Neural cell (in vitro differentiated cells): ENCODE results near the gene SDS. TPM values are rescaled to one million over a fixed set of nuclear protein-coding genes. Genes with fewer than 3 reads are reported as not detected.

ENCODE experiments used
- H2AFZ ChIP-seq: fragments of 200-600, 300-800 bp; sonication (generic), shearing (Covaris generic); 2 replicates; pipeline ENCODE4 v1.6.0; 2014; ENCODE audit warnings: low read depth, mild to moderate bottlenecking, antibody characterized with exemption, low read length, moderate library complexity
- H3F3A ChIP-seq: fragments of 200-600 bp; shearing (Covaris generic); 2 replicates; pipeline ENCODE4 v1.6.1; 2016; ENCODE audit warnings: mild to moderate bottlenecking, moderate library complexity, mixed read lengths, antibody characterized with exemption, low read length; ENCODE audit not compliant: insufficient read depth, poor library complexity, severe bottlenecking
- H3K27ac ChIP-seq: fragments of 200-600, 300-800 bp; sonication (generic), shearing (Covaris generic); 2 replicates; pipeline ENCODE4 v1.5.1; 2014; ENCODE audit warnings: mild to moderate bottlenecking, low read length, moderate library complexity
- H3K27me3 ChIP-seq: fragments of 300-800, 200-600 bp; sonication (generic), shearing (Covaris generic); 2 replicates; pipeline ENCODE4 v1.6.0; 2014; ENCODE audit warnings: mild to moderate bottlenecking, low read depth, low read length, moderate library complexity; ENCODE audit not compliant: insufficient read depth
- H3K36me3 ChIP-seq: fragments of 300-800, 200-600 bp; sonication (generic), shearing (Covaris generic); 2 replicates; pipeline ENCODE4 v1.5.1; 2014; ENCODE audit warnings: mild to moderate bottlenecking, antibody characterized with exemption, low read length, moderate library complexity; ENCODE audit not compliant: insufficient read depth
- H3K4me2 ChIP-seq: fragments of 300-800, 200-600 bp; sonication (generic), shearing (Covaris generic); 2 replicates; pipeline ENCODE4 v1.6.0; 2014; ENCODE audit warnings: mild to moderate bottlenecking, low read length
- H3K4me3 ChIP-seq: fragments of 300-800, 200-600 bp; sonication (generic), shearing (Covaris generic); 2 replicates; pipeline ENCODE4 v1.5.1; 2014; ENCODE audit warnings: mild to moderate bottlenecking, low read length, moderate library complexity
- H3K79me2 ChIP-seq: fragments of 200-600 bp; shearing (Covaris generic); replicated peaks from 2 replicates; pipeline ENCODE4 v1.6.0; 2014; ENCODE audit warnings: mild to moderate bottlenecking, low read length, moderate library complexity; ENCODE audit not compliant: insufficient read depth
- H3K9ac ChIP-seq: fragments of 300-800, 200-600 bp; sonication (generic), shearing (Covaris generic); 2 replicates; pipeline ENCODE4 v1.6.1; 2016; ENCODE audit warnings: mild to moderate bottlenecking, low read length, mixed read lengths
- H3K9me2 ChIP-seq: fragments of 200-600 bp; shearing (Covaris generic); 2 replicates; pipeline ENCODE4 v1.6.1; 2016; ENCODE audit warnings: mild to moderate bottlenecking, low read length, mixed read lengths; ENCODE audit not compliant: insufficient read depth
- H3K9me3 ChIP-seq: fragments of 200-600, 300-800 bp; sonication (generic), shearing (Covaris generic); 2 replicates; pipeline ENCODE4 v1.6.1; 2016; ENCODE audit warnings: mild to moderate bottlenecking, mixed run types, low read length, moderate library complexity, mixed read lengths
- H4K20me1 ChIP-seq: fragments of 200-600 bp; shearing (Covaris generic); 2 replicates; pipeline ENCODE4 v1.6.1; 2016; ENCODE audit warnings: mild to moderate bottlenecking, mixed run types; ENCODE audit not compliant: insufficient read depth
- EP300 ChIP-seq: fragments of 450-650 bp; conservative IDR thresholded peaks from 2 replicates; pipeline ENCODE4 v1.6.1; 2014; ENCODE audit warnings: antibody characterized with exemption, mild to moderate bottlenecking, moderate library complexity; ENCODE audit not compliant: poor library complexity, severe bottlenecking
- EZH2 ChIP-seq: fragments of 200-600, 300-800 bp; shearing (Covaris generic), sonication (generic); IDR thresholded peaks from 2 replicates; pipeline ENCODE4 v1.6.1; 2014; ENCODE audit warnings: antibody characterized with exemption, low read length, borderline replicate concordance, mild to moderate bottlenecking; ENCODE audit not compliant: insufficient read depth, poor library complexity, severe bottlenecking
- MXI1 ChIP-seq: fragments of 450-650 bp; conservative IDR thresholded peaks from 2 replicates; pipeline ENCODE4 v1.6.1; 2014; ENCODE audit warnings: antibody characterized with exemption, mild to moderate bottlenecking; ENCODE audit not compliant: poor library complexity, severe bottlenecking
- POLR2AphosphoS5 ChIP-seq: IDR thresholded peaks from 2 replicates; pipeline ENCODE4 v1.6.1; 2012
- RAD21 ChIP-seq: fragments of 450-650 bp; conservative IDR thresholded peaks from 2 replicates; pipeline ENCODE4 v1.6.1; 2014; ENCODE audit warnings: antibody characterized with exemption, mild to moderate bottlenecking, moderate library complexity
- SMC3 ChIP-seq: fragments of 450-650 bp; conservative IDR thresholded peaks from 2 replicates; pipeline ENCODE4 v1.6.1; 2014; ENCODE audit warnings: antibody characterized with exemption, mild to moderate bottlenecking, moderate library complexity; ENCODE audit not compliant: poor library complexity
- TAF1 ChIP-seq: IDR thresholded peaks from 2 replicates; pipeline ENCODE4 v1.6.1; 2012; ENCODE audit warnings: low read depth
- polyA plus RNA-seq: library from polyadenylated mRNA; depleted of rRNA; stranded (reverse); fragments of >200 nt; gene quantifications from 2 replicates; pipeline ENCODE4 v1.2.3, GENCODE V29; 2014
- TF ChIP-seq, protein P1 (sequence below): fragments of 450-650 bp; IDR thresholded peaks from 2 replicates; pipeline ENCODE4 v1.5.1; 2014; ENCODE audit warnings: antibody characterized with exemption, mild to moderate bottlenecking, moderate library complexity; ENCODE audit not compliant: poor library complexity, severe bottlenecking
- TF ChIP-seq, protein P2 (sequence below): IDR thresholded peaks from 2 replicates; pipeline ENCODE4 v1.6.1; 2012; ENCODE audit warnings: borderline replicate concordance

The SDS gene
- polyA plus RNA-seq, 1 donor from 2014 or later, result not detected

DNA sequence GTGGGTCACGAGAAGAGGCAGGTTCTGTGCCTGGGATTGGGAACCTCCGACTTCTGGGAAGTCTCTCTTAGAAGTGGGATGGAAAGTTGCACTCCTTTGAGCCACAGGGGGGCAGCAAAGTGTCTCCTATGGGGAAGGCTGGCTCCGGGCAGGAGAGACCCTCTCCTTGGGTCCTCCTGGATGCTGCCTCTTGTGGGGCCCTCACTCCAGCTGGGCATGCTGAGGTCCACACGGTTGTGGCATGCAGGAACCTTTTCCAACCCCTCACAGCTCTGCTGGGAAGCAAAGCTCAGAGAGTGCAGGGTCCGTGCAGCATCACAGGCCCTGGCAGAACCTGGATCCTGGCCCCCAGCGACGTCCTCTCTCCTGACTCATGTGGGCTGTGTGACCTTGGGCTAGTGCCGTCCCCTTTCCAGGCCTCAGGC, 35.9 kb upstream of the SDS start:
- H3K4me2 ChIP-seq, result no peak overlapping the region
- H3K27me3 ChIP-seq, result no peaks in the 10 kb centered on the region
- no peak overlapping the region for H3K4me3 ChIP-seq
- TF ChIP-seq, protein P1, sequence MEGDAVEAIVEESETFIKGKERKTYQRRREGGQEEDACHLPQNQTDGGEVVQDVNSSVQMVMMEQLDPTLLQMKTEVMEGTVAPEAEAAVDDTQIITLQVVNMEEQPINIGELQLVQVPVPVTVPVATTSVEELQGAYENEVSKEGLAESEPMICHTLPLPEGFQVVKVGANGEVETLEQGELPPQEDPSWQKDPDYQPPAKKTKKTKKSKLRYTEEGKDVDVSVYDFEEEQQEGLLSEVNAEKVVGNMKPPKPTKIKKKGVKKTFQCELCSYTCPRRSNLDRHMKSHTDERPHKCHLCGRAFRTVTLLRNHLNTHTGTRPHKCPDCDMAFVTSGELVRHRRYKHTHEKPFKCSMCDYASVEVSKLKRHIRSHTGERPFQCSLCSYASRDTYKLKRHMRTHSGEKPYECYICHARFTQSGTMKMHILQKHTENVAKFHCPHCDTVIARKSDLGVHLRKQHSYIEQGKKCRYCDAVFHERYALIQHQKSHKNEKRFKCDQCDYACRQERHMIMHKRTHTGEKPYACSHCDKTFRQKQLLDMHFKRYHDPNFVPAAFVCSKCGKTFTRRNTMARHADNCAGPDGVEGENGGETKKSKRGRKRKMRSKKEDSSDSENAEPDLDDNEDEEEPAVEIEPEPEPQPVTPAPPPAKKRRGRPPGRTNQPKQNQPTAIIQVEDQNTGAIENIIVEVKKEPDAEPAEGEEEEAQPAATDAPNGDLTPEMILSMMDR, result peak; percentile 93
- no peak for TF ChIP-seq POLR2AphosphoS5
- TF ChIP-seq SMC3, result peak; percentile 99
- TF ChIP-seq EP300, result no peak
- TF ChIP-seq RAD21, result peak; percentile 97
- TF ChIP-seq MXI1, result no peak
- no peaks in the 10 kb centered on the region for H4K20me1 ChIP-seq
- H3K9me3 ChIP-seq, result no peaks in the 10 kb centered on the region
- H3K9me2 ChIP-seq, result no peaks in the 10 kb centered on the region
- no peak overlapping the region for H2AFZ ChIP-seq
- no peaks in the 10 kb centered on the region for H3K36me3 ChIP-seq
- H3F3A ChIP-seq, result no peaks in the 10 kb centered on the region
- H3K79me2 ChIP-seq, result no peaks in the 10 kb centered on the region
- no peak overlapping the region for H3K9ac ChIP-seq
- no peak overlapping the region for H3K27ac ChIP-seq

DNA sequence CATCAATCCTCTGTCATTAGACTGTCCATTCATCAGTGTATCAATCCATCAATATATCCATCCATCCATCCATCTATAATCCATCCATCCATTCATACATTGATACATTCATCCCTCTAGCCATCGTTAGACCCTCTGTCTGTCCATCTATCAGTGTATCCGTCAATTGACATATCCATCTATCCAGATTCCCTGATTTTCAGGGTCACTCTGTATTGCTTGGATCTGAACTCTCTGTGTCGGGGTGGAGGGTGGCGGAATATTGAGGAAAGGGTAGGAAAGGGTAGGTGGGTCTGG, 35.6 kb upstream of the SDS start:
- Histone ChIP-seq H3K36me3 (no peaks in the 10 kb centered on the region), H3K27ac (no peak overlapping the region), H3K9ac (no peak overlapping the region), H3K9me3 (no peaks in the 10 kb centered on the region), H2AFZ (no peak overlapping the region), H3K27me3 (no peaks in the 10 kb centered on the region), H3F3A (no peaks in the 10 kb centered on the region), H3K79me2 (no peaks in the 10 kb centered on the region), H3K9me2 (no peaks in the 10 kb centered on the region), H3K4me2 (no peak overlapping the region), H4K20me1 (no peaks in the 10 kb centered on the region), H3K4me3 (no peak overlapping the region)
- TF ChIP-seq, protein P2, sequence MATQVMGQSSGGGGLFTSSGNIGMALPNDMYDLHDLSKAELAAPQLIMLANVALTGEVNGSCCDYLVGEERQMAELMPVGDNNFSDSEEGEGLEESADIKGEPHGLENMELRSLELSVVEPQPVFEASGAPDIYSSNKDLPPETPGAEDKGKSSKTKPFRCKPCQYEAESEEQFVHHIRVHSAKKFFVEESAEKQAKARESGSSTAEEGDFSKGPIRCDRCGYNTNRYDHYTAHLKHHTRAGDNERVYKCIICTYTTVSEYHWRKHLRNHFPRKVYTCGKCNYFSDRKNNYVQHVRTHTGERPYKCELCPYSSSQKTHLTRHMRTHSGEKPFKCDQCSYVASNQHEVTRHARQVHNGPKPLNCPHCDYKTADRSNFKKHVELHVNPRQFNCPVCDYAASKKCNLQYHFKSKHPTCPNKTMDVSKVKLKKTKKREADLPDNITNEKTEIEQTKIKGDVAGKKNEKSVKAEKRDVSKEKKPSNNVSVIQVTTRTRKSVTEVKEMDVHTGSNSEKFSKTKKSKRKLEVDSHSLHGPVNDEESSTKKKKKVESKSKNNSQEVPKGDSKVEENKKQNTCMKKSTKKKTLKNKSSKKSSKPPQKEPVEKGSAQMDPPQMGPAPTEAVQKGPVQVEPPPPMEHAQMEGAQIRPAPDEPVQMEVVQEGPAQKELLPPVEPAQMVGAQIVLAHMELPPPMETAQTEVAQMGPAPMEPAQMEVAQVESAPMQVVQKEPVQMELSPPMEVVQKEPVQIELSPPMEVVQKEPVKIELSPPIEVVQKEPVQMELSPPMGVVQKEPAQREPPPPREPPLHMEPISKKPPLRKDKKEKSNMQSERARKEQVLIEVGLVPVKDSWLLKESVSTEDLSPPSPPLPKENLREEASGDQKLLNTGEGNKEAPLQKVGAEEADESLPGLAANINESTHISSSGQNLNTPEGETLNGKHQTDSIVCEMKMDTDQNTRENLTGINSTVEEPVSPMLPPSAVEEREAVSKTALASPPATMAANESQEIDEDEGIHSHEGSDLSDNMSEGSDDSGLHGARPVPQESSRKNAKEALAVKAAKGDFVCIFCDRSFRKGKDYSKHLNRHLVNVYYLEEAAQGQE, result no peak
- TF ChIP-seq, protein P1, result no peak
- TF ChIP-seq TAF1, result no peak
- no peak for TF ChIP-seq MXI1
- TF ChIP-seq EP300, result no peak
- TF ChIP-seq EZH2, result no peak
- TF ChIP-seq POLR2AphosphoS5, result no peak
- TF ChIP-seq SMC3, result no peak
- no peak for TF ChIP-seq RAD21
